ENCODE data around the gene PTGDS.

PTGDS gene

GRCh38 chr9:136937186-136938001 lies 39.9 kb upstream of the PTGDS start:
- no peak overlapping the region for H3K4me3 ChIP-seq (replicated peaks in 1 of 2; ENCODE audit: low read depth in 2 of 2, low read length in 2 of 2)
- TF ChIP-seq, protein P1, sequence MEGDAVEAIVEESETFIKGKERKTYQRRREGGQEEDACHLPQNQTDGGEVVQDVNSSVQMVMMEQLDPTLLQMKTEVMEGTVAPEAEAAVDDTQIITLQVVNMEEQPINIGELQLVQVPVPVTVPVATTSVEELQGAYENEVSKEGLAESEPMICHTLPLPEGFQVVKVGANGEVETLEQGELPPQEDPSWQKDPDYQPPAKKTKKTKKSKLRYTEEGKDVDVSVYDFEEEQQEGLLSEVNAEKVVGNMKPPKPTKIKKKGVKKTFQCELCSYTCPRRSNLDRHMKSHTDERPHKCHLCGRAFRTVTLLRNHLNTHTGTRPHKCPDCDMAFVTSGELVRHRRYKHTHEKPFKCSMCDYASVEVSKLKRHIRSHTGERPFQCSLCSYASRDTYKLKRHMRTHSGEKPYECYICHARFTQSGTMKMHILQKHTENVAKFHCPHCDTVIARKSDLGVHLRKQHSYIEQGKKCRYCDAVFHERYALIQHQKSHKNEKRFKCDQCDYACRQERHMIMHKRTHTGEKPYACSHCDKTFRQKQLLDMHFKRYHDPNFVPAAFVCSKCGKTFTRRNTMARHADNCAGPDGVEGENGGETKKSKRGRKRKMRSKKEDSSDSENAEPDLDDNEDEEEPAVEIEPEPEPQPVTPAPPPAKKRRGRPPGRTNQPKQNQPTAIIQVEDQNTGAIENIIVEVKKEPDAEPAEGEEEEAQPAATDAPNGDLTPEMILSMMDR (IDR thresholded peaks at IDR 0.05; ENCODE audit: low read depth, low read length) = no peak
- DNase-seq (ENCODE audit: low read depth in 2 of 2) = no peak

DNA sequence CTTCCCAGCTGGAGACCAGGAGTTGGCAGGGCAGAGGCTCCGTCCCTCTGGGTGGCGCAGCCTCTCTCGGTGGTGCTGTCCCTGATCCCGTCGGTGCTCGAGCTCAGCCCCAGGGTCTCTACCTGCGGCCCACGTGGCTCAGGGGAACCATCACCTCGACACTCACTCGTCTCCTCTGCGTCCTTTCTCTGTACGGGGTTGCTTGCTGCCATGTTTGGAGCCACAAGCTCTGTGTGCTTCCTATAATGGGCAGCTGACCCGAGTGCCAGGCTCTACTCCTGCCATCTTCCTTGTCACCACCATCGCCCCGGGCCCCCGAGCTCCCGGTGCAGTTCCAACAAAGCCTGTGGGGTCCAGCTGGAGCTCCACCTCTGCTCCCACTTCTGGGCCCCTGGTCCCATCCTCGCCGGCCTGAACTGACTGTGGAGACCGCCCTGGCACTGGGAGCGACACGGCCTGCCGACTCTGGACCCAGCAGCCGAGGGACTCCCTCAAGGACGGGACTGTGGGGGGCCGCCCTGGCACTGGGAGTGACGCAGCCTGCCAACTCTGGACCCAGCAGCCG lies 37.8 kb upstream of the PTGDS start:
- H3K4me3 ChIP-seq (replicated peaks in 1 of 2; ENCODE audit: low read depth in 2 of 2, low read length in 2 of 2) = no peak overlapping the region
- DNase-seq (ENCODE audit: low read depth in 2 of 2) = no peak
- TF ChIP-seq, protein P1 (IDR thresholded peaks at IDR 0.05; ENCODE audit: low read depth, low read length) = no peak

- TF ChIP-seq, protein P1 (IDR thresholded peaks at IDR 0.05; ENCODE audit: low read depth, low read length) = no peak
- no peak overlapping the region for H3K4me3 ChIP-seq (replicated peaks in 1 of 2; ENCODE audit: low read depth in 2 of 2, low read length in 2 of 2)
- DNase-seq (ENCODE audit: low read depth in 2 of 2) = no peak
These were observed 37.2 kb upstream of the PTGDS start for GRCh38 chr9:136939996-136940525.

GRCh38 chr9:136940526-136941230 lies 36.6 kb upstream of the PTGDS start:
- TF ChIP-seq, protein P1 (IDR thresholded peaks at IDR 0.05; ENCODE audit: low read depth, low read length) = no peak
- H3K4me3 ChIP-seq (replicated peaks in 1 of 2; ENCODE audit: low read depth in 2 of 2, low read length in 2 of 2) = no peak overlapping the region

GRCh38 chr9:136941231-136942111 lies 35.8 kb upstream of the PTGDS start:
- TF ChIP-seq, protein P1 (IDR thresholded peaks at IDR 0.05; ENCODE audit: low read depth, low read length) = no peak
- no peak for DNase-seq (ENCODE audit: low read depth in 2 of 2)
- no peak overlapping the region for H3K4me3 ChIP-seq (replicated peaks in 1 of 2; ENCODE audit: low read depth in 2 of 2, low read length in 2 of 2)

More at GRCh38 chr9:136940526-136941230, 36.6 kb upstream of the PTGDS start:
- DNase-seq (ENCODE audit: low read depth in 2 of 2) = no peak
